Neutrophil (primary cell): ENCODE data around the gene ARL11.

Experiments
- H3K27ac ChIP-seq: fragments of 200-600 bp; sonication (generic); 2 replicates; pipeline ENCODE4 v1.5.1; 2016; ENCODE audit warnings: mild to moderate bottlenecking, moderate library complexity
- H3K27me3 ChIP-seq: fragments of 200-600 bp; sonication (generic); 2 replicates; pipeline ENCODE4 v1.6.0; 2016; ENCODE audit warnings: mild to moderate bottlenecking
- H3K36me3 ChIP-seq: fragments of 200-600 bp; sonication (generic); 2 replicates; pipeline ENCODE4 v1.5.1; 2017
- H3K4me1 ChIP-seq, 2 experiments: fragments of 200-600 bp in 1 of 2; sonication (generic) in 1 of 2; 1 replicate in 1 of 2; 2 replicates in 1 of 2; pipeline versions ENCODE4 v1.5.1 to v1.6.1; 2013 to 2016; ENCODE audit warnings: low read depth in 1 of 2, low read length in 1 of 2, mild to moderate bottlenecking in 1 of 2, moderate library complexity in 1 of 2; ENCODE audit not compliant: control insufficient read depth in 1 of 2, insufficient read depth in 1 of 2
- H3K4me3 ChIP-seq, 2 experiments: fragments of 200-600 bp in 1 of 2; sonication (generic) in 1 of 2; 1 replicate in 1 of 2; 2 replicates in 1 of 2; pipeline ENCODE4 v1.5.1; 2013 to 2016; ENCODE audit warnings: low read depth in 1 of 2, low read length in 1 of 2, mild to moderate bottlenecking in 1 of 2, moderate library complexity in 1 of 2
- H3K9me3 ChIP-seq: fragments of 200-600 bp; sonication (generic); 2 replicates; pipeline ENCODE4 v1.5.1; 2016
- CTCF ChIP-seq: fragments of 200-600 bp; sonication (generic); IDR thresholded peaks from 2 replicates; pipeline ENCODE4 v1.5.1; 2016; ENCODE audit warnings: antibody characterized with exemption

Gene ARL11

DNA sequence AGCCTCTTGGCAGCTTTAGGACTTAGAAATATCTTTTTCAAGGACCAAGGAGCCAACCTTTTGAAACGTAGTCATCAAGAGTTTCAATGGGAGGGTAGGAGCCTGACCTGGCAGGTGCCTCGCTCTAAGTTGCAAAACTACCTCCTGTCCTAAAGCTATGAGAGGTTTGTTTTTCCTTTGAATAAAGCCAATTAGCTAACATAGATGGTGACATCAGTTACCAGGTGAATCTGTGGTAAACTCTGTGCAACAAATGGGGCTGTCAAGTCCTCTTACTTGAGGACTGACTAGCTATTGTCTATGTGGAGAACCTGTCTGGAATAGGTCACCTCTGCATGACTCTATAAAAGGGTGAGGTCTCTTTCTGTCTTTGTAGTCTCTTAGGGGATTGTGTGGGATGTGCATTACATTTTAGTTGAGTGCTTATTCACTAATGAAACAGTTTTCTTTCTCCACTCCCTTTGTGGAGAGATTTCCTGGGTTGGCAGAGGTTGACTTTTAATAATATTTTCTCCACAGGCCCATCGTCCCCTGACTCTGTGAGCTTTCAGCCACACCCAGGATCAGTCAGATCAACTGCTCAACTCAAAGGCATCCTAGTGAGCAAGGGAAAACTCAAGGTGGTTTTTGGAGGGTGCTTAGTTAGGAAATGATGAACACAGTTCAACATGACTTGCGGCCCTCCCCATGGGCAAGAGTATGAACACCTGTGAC is 9.9 kb downstream of the ARL11 start:
- Histone ChIP-seq H3K4me3 (no peak overlapping the region), H3K36me3 (peaks cover 35% of the 10 kb centered on the region), H3K9me3 (no peaks in the 10 kb centered on the region), H3K27me3 (no peaks in the 10 kb centered on the region), H3K4me1 (peaks cover 80 to 82% of the 10 kb centered on the region in 2 experiments), H3K27ac (peak overlapping the region; percentile 72)
- no peak for TF ChIP-seq CTCF

DNA sequence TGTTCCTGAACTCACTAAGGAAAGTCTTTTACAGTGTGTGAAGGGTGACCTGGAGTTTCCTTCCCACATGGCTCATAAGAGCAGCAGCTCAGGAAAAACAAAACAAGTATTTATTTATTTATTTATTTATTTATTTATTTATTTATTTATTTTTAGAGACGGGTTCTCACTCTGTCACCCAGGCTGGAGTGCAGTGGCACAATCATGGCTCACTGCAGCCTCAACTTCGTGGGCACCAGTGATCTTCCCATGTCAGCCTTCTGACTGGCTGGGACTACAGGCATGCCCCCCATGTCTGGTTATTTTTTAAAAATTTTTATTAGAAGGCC is 10.4 kb downstream of the ARL11 start:
- no peak for TF ChIP-seq CTCF
- H3K27ac ChIP-seq: peak overlapping the region; percentile 72
- H3K36me3 ChIP-seq: peaks cover 35% of the 10 kb centered on the region
- H3K4me1 ChIP-seq: peaks cover 80 to 82% of the 10 kb centered on the region in 2 experiments
- H3K4me3 ChIP-seq: no peak overlapping the region
- H3K9me3 ChIP-seq: no peaks in the 10 kb centered on the region
- H3K27me3 ChIP-seq: no peaks in the 10 kb centered on the region

- Histone ChIP-seq H3K27me3 (no peaks in the 10 kb centered on the region), H3K4me1 (peaks cover 73 to 76% of the 10 kb centered on the region in 2 experiments), H3K27ac (peak overlapping the region; percentile 93), H3K36me3 (peaks cover 25% of the 10 kb centered on the region), H3K4me3 (peak overlapping the region; percentile 58 to 61), H3K9me3 (no peaks in the 10 kb centered on the region)
- no peak for TF ChIP-seq CTCF
These were observed 13.5 kb downstream of the ARL11 start for GRCh38 chr13:49641801-49642291.

- H3K27ac ChIP-seq: peak overlapping the region; percentile 93
- no peak for TF ChIP-seq CTCF
- no peaks in the 10 kb centered on the region for H3K9me3 ChIP-seq
- no peaks in the 10 kb centered on the region for H3K27me3 ChIP-seq
- peaks cover 67 to 71% of the 10 kb centered on the region in 2 experiments for H3K4me1 ChIP-seq
- peaks cover 19% of the 10 kb centered on the region for H3K36me3 ChIP-seq
- peak overlapping the region; percentile 58 to 61 for H3K4me3 ChIP-seq
These were observed 14.8 kb downstream of the ARL11 start for GRCh38 chr13:49643035-49643646.

- Histone ChIP-seq H3K36me3 (peaks cover 10% of the 10 kb centered on the region), H3K4me3 (no peak overlapping the region), H3K27me3 (no peaks in the 10 kb centered on the region), H3K4me1 (peaks cover 51 to 54% of the 10 kb centered on the region in 2 experiments), H3K9me3 (no peaks in the 10 kb centered on the region), H3K27ac (peak overlapping the region; percentile 93)
- no peak for TF ChIP-seq CTCF
These were observed 17.1 kb downstream of the ARL11 start for GRCh38 chr13:49645451-49645850.
